IMR-90 (cell line): ENCODE measurements around the gene TLX1. TPM values are rescaled to one million over a fixed set of nuclear protein-coding genes. Genes with fewer than 3 reads are reported as not detected.

Experiments
- ATAC-seq: fragments of 200-7000 bp; cut with Tn5 transposase; 2 replicates; pipeline ENCODE4 v1.9.1; 2020; ENCODE audit warnings: low read depth, mild to moderate bottlenecking, moderate library complexity
- BruUV-seq: library from RNA; stranded (reverse); fragments of 400-500 nt; replicated peaks from 2 replicates; lab custom pipeline; 2021; lab: Mats Ljungman, UMichigan
- CTCF ChIA-PET: fragments of 300-600 bp; formaldehyde crosslinking; extraction: SDS; loops from one replicate; lab custom pipeline; 2021; ENCODE audit warnings: antibody characterized with exemption; lab: Yijun Ruan, JAX
- POLR2A ChIA-PET: fragments of 300-600 bp; sonication (Branson Sonifier 250); formaldehyde crosslinking; loops from one replicate; lab custom pipeline; 2022; ENCODE audit warnings: antibody characterized with exemption; ENCODE audit not compliant: unreplicated experiment; lab: Charles Lee
- DNase-seq: peaks from one replicate; pipeline ENCODE4 v3.0.0; 2013
- H2AFZ ChIP-seq: replicated peaks from 2 replicates; pipeline ENCODE3; 2013; ENCODE audit warnings: low read length, mild to moderate bottlenecking; ENCODE audit not compliant: poor library complexity
- H2AK5ac ChIP-seq: 2 replicates; pipeline ENCODE4 v1.6.1; 2013; ENCODE audit warnings: low read depth, low read length, inconsistent platforms
- H2AK9ac ChIP-seq: replicated peaks from 2 replicates; pipeline ENCODE3; 2013; ENCODE audit warnings: mild to moderate bottlenecking, low read depth, low read length, moderate library complexity; ENCODE audit not compliant: poor library complexity
- H2BK120ac ChIP-seq: 2 replicates; pipeline ENCODE4 v1.6.1; 2013; ENCODE audit warnings: low read depth, low read length, inconsistent platforms
- H2BK15ac ChIP-seq: 3 replicates; pipeline ENCODE4 v1.6.1; 2013; ENCODE audit warnings: low read depth, low read length, inconsistent platforms
- H2BK20ac ChIP-seq: 2 replicates; pipeline ENCODE4 v1.6.1; 2013; ENCODE audit warnings: low read depth, mild to moderate bottlenecking, inconsistent platforms, low read length, moderate library complexity
- H2BK5ac ChIP-seq: 2 replicates; pipeline ENCODE4 v1.6.1; 2013; ENCODE audit warnings: mild to moderate bottlenecking, low read depth, low read length, inconsistent platforms; ENCODE audit not compliant: poor library complexity, severe bottlenecking
- H3K14ac ChIP-seq: replicated peaks from 2 replicates; pipeline ENCODE4 v1.6.1; 2013; ENCODE audit warnings: low read depth, low read length, inconsistent platforms
- H3K18ac ChIP-seq: 2 replicates; pipeline ENCODE4 v1.6.1; 2013; ENCODE audit warnings: low read depth, low read length, control low read depth
- H3K23ac ChIP-seq: 2 replicates; pipeline ENCODE4 v1.6.1; 2013; ENCODE audit warnings: low read depth, low read length, inconsistent platforms
- H3K27ac ChIP-seq: 2 replicates; pipeline ENCODE4 v1.5.1; 2013; ENCODE audit warnings: mild to moderate bottlenecking, control low read depth, low read length; ENCODE audit not compliant: insufficient read depth
- H3K27me3 ChIP-seq: 2 replicates; pipeline ENCODE4 v1.6.1; 2013; ENCODE audit warnings: low read length; ENCODE audit not compliant: control insufficient read depth, insufficient read depth
- H3K36me3 ChIP-seq: 2 replicates; pipeline ENCODE4 v1.6.1; 2013; ENCODE audit warnings: low read length, mixed read lengths; ENCODE audit not compliant: control insufficient read depth, insufficient read depth
- H3K4ac ChIP-seq: 2 replicates; pipeline ENCODE4 v1.6.1; 2013; ENCODE audit warnings: low read depth, low read length, inconsistent platforms
- H3K4me1 ChIP-seq: 2 replicates; pipeline ENCODE4 v1.6.1; 2013; ENCODE audit warnings: low read length, mixed read lengths; ENCODE audit not compliant: control insufficient read depth, insufficient read depth
- H3K4me2 ChIP-seq: 2 replicates; pipeline ENCODE4 v1.6.1; 2013; ENCODE audit warnings: low read depth, mild to moderate bottlenecking, control low read depth, low read length, moderate library complexity
- H3K4me3 ChIP-seq: 2 replicates; pipeline ENCODE4 v1.5.1; 2013; ENCODE audit warnings: low read depth, mild to moderate bottlenecking, control low read depth, low read length, moderate library complexity; ENCODE audit not compliant: insufficient read depth
- H3K56ac ChIP-seq: 2 replicates; pipeline ENCODE4 v1.6.1; 2013; ENCODE audit warnings: low read length, inconsistent platforms; ENCODE audit not compliant: insufficient read depth; ENCODE audit errors: extremely low read depth
- H3K79me1 ChIP-seq, 2 experiments: 2 replicates each; pipeline ENCODE4 v1.6.1; 2013; ENCODE audit warnings: low read length in 2 of 2, inconsistent platforms in 1 of 2, low read depth in 1 of 2
- H3K9ac ChIP-seq: 2 replicates; pipeline ENCODE4 v1.6.1; 2013; ENCODE audit warnings: low read depth, low read length, control low read depth
- H3K9me1 ChIP-seq: 2 replicates; pipeline ENCODE4 v1.6.1; 2013; ENCODE audit warnings: low read length, inconsistent platforms; ENCODE audit not compliant: insufficient read depth
- H3K9me3 ChIP-seq: 2 replicates; pipeline ENCODE4 v1.6.1; 2013; ENCODE audit warnings: low read length; ENCODE audit not compliant: control insufficient read depth, insufficient read depth
- H4K20me1 ChIP-seq: 2 replicates; pipeline ENCODE4 v1.6.1; 2013; ENCODE audit warnings: low read length, inconsistent platforms; ENCODE audit not compliant: insufficient read depth
- H4K5ac ChIP-seq: 2 replicates; pipeline ENCODE4 v1.6.1; 2013; ENCODE audit warnings: mild to moderate bottlenecking, low read depth, low read length, control low read depth
- H4K8ac ChIP-seq, 2 experiments: 2 replicates each; pipeline ENCODE4 v1.6.1; 2013; ENCODE audit warnings: low read depth in 2 of 2, low read length in 2 of 2, control low read depth in 1 of 2, inconsistent platforms in 1 of 2
- H4K91ac ChIP-seq: 2 replicates; pipeline ENCODE4 v1.6.1; 2013; ENCODE audit warnings: low read depth, low read length, inconsistent platforms; ENCODE audit not compliant: insufficient read depth
- BHLHE40 ChIP-seq: fragments of 150-350 bp; IDR thresholded peaks from 2 replicates; pipeline ENCODE4 v1.6.1; 2016; ENCODE audit warnings: mild to moderate bottlenecking, low read depth, low read length
- CEBPB ChIP-seq: IDR thresholded peaks from 2 replicates; pipeline ENCODE4 v1.6.1; 2012; ENCODE audit warnings: low read depth, low read length, improper control_type of control experiment
- CHD1 ChIP-seq: IDR thresholded peaks from 2 replicates; pipeline ENCODE4 v1.6.1; 2012; ENCODE audit warnings: low read depth, low read length, improper control_type of control experiment
- FOS ChIP-seq: fragments of 150-350 bp; IDR thresholded peaks from 2 replicates; pipeline ENCODE4 v1.6.1; 2016; ENCODE audit warnings: low read depth, low read length
- MAFK ChIP-seq: IDR thresholded peaks from 2 replicates; pipeline ENCODE4 v1.6.1; 2012; ENCODE audit warnings: low read depth, low read length, improper control_type of control experiment
- MAZ ChIP-seq: IDR thresholded peaks from 2 replicates; pipeline ENCODE4 v1.6.1; 2012; ENCODE audit warnings: low read depth, mild to moderate bottlenecking, low read length, improper control_type of control experiment, moderate library complexity, borderline replicate concordance
- MXI1 ChIP-seq: IDR thresholded peaks from 2 replicates; pipeline ENCODE4 v1.6.1; 2012; ENCODE audit warnings: low read depth, mild to moderate bottlenecking, low read length, moderate library complexity, borderline replicate concordance
- POLR2A ChIP-seq: IDR thresholded peaks from 2 replicates; pipeline ENCODE4 v1.6.1; 2012; ENCODE audit warnings: mild to moderate bottlenecking, low read depth, low read length
- RFX5 ChIP-seq: IDR thresholded peaks from 2 replicates; pipeline ENCODE4 v1.8.0; 2012; ENCODE audit warnings: low read depth, mild to moderate bottlenecking, low read length, moderate library complexity
- SMC3 ChIP-seq: fragments of 150-350 bp; IDR thresholded peaks from 2 replicates; pipeline ENCODE4 v1.6.1; 2016; ENCODE audit warnings: low read depth, mild to moderate bottlenecking, antibody characterized with exemption, low read length, moderate library complexity
- WGBS, 2 experiments: methylation state at CpG; one replicate each; pipeline versions ENCODE4 v1.1.5 to v1.1.7; 2013; ENCODE audit warnings: missing lambda C conversion rate in 2 of 2; ENCODE audit not compliant: insufficient read length in 1 of 2; ENCODE audit errors: extremely low coverage in 2 of 2; 5-methylcytosine and 5-hydroxymethylcytosine counted together
- dilution Hi-C: fragments of 300-500 bp; cut with HindIII; formaldehyde crosslinking; loops from one replicate; pipeline ENCODE4 v1.14.3; 2018; ENCODE audit warnings: low sequenced_read_pairs; ENCODE audit not compliant: unreplicated experiment
- in situ Hi-C: fragments of 300-500 bp; cut with MboI; formaldehyde crosslinking; loops from 3 replicates; pipeline ENCODE4 v1.14.3; 2019; ENCODE audit warnings: low sequenced_read_pairs, inconsistent platforms, mixed read lengths
- intact Hi-C: fragments of 100-400 bp; cut with micrococcal nuclease; formaldehyde crosslinking; loops from 2 replicates; pipeline ENCODE4 v1.10.0; 2022
- polyA plus RNA-seq, 3 experiments: library from polyadenylated mRNA; depleted of rRNA; stranded (reverse); fragments of >200 nt; gene quantifications; 2 replicates each; pipeline ENCODE4 v1.2.3, GENCODE V29; 2012; ENCODE audit warnings: low replicate concordance in 1 of 3
- total RNA-seq: library from RNA; depleted of rRNA; stranded (reverse); fragments of >200 nt; gene quantifications from 2 replicates; pipeline ENCODE4 v1.2.3, GENCODE V29; 2012
- TF ChIP-seq, protein P1 (sequence below): conservative IDR thresholded peaks from 2 replicates; pipeline ENCODE4 v1.5.1; 2012; ENCODE audit warnings: mild to moderate bottlenecking, low read depth, low read length, improper control_type of control experiment
- TF ChIP-seq, protein P2 (sequence below): fragments of 150-350 bp; IDR thresholded peaks from 2 replicates; pipeline ENCODE4 v1.6.1; 2016; ENCODE audit warnings: low read depth, mild to moderate bottlenecking, low read length, moderate library complexity, borderline replicate concordance
- TF ChIP-seq, protein P3 (sequence below): fragments of 150-350 bp; IDR thresholded peaks from 2 replicates; pipeline ENCODE4 v1.6.1; 2017; ENCODE audit warnings: mild to moderate bottlenecking, antibody characterized with exemption, low read length, low read depth

TLX1 gene
- total and polyA plus RNA-seq, 2 of the 4 experiments (the other 2 are of a cell fraction): not detected

DNA sequence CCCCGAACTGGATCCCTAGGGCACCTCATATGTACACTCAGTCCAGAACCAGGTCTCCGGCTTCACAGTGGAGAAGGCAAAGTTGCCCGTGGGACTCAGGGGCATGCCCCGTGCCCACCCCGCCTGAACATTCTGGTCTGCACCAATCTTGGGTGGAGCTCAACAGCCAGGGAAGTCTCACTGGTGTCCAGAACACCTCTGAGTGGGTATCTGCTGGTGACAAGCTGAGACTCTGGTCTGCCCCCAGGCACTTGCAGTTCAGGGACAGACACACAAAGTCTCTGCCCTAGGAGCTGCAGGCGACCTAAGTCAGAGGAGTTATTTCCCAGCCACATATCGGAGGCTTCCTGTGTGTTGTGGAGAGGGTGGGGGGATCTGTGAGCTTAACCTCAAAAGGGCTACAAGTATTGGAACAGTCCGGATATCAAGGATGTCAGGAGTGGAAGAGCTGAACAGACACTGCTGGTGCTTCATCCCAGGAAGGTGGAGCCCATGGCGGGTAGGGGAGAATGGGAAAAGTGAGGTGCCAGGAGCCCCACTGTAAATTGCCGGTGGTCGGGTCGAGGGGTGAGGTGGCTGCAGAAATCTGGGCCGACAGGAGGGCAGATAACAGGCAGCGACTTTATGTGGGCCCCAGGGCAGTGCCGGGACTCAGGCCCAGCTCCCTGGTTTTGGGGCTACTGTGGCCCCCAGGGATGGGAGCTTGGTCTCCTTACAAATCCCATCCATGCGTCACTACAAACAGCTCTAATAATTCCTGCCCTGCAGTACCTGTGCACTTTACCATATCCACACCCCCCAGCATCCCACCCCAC is 8.6 kb upstream of the TLX1 start:
- no peak overlapping the region for H2AFZ ChIP-seq
- no peak overlapping the region for H2AK9ac ChIP-seq
- peaks cover 94% of the 10 kb centered on the region for H3K27me3 ChIP-seq
- no peak overlapping the region for H2BK5ac ChIP-seq
- H3K79me1 ChIP-seq: no peaks in the 10 kb centered on the region
- H3K4ac ChIP-seq: no peak overlapping the region
- H3K27ac ChIP-seq: no peak overlapping the region
- intact Hi-C loops: no loop called here
- H2BK15ac ChIP-seq: no peak overlapping the region
- no peak for TF ChIP-seq POLR2A
- TF ChIP-seq CEBPB: no peak
- no peak for TF ChIP-seq CHD1
- TF ChIP-seq BHLHE40: no peak
- TF ChIP-seq MAFK: no peak
- TF ChIP-seq, protein P1, sequence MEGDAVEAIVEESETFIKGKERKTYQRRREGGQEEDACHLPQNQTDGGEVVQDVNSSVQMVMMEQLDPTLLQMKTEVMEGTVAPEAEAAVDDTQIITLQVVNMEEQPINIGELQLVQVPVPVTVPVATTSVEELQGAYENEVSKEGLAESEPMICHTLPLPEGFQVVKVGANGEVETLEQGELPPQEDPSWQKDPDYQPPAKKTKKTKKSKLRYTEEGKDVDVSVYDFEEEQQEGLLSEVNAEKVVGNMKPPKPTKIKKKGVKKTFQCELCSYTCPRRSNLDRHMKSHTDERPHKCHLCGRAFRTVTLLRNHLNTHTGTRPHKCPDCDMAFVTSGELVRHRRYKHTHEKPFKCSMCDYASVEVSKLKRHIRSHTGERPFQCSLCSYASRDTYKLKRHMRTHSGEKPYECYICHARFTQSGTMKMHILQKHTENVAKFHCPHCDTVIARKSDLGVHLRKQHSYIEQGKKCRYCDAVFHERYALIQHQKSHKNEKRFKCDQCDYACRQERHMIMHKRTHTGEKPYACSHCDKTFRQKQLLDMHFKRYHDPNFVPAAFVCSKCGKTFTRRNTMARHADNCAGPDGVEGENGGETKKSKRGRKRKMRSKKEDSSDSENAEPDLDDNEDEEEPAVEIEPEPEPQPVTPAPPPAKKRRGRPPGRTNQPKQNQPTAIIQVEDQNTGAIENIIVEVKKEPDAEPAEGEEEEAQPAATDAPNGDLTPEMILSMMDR: no peak
- TF ChIP-seq, protein P2, sequence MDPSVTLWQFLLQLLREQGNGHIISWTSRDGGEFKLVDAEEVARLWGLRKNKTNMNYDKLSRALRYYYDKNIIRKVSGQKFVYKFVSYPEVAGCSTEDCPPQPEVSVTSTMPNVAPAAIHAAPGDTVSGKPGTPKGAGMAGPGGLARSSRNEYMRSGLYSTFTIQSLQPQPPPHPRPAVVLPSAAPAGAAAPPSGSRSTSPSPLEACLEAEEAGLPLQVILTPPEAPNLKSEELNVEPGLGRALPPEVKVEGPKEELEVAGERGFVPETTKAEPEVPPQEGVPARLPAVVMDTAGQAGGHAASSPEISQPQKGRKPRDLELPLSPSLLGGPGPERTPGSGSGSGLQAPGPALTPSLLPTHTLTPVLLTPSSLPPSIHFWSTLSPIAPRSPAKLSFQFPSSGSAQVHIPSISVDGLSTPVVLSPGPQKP: no peak
- TF ChIP-seq MXI1: no peak
- TF ChIP-seq FOS: no peak
- no peak for TF ChIP-seq MAZ
- TF ChIP-seq, protein P3, sequence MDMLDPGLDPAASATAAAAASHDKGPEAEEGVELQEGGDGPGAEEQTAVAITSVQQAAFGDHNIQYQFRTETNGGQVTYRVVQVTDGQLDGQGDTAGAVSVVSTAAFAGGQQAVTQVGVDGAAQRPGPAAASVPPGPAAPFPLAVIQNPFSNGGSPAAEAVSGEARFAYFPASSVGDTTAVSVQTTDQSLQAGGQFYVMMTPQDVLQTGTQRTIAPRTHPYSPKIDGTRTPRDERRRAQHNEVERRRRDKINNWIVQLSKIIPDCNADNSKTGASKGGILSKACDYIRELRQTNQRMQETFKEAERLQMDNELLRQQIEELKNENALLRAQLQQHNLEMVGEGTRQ: no peak
- TF ChIP-seq RFX5: no peak
- TF ChIP-seq SMC3: no peak
- ChIA-PET CTCF (interaction anchor here (1.0 to 1.1 kb wide), 2 partner anchors 20 to 27 kb away, joined by 3 read pairs; no protein-coding TSS in a partner anchor), POLR2A (no interaction called here)
- H3K9me3 ChIP-seq: peaks cover 2% of the 10 kb centered on the region; the same call in 1 of the 2 replicates
- H3K23ac ChIP-seq: no peak overlapping the region
- no peak for ATAC-seq
- H4K20me1 ChIP-seq: 0 out of 2 replicates have a peak, but pooled peaks cover 5% of the 10 kb centered on the region
- no peak overlapping the region for H4K5ac ChIP-seq
- no peak overlapping the region for H3K4me2 ChIP-seq
- 0 out of 2 replicates have a peak, but pooled peaks cover 5% of the 10 kb centered on the region for H3K9me1 ChIP-seq
- WGBS, 2 experiments: 44% methylated on average over 10 of the region's 16 CpGs; no CpG with 5 or more reads in 1 of the 2 experiments
- no TSS peak for BruUV-seq
- dilution Hi-C loops: no loop called here
- in situ Hi-C loops: no loop called here
- H4K91ac ChIP-seq: no peak overlapping the region
- H2BK120ac ChIP-seq: no peak overlapping the region
- H4K8ac ChIP-seq: no peak overlapping the region
- H3K4me1 ChIP-seq: no peaks in the 10 kb centered on the region
- H3K4me3 ChIP-seq: no peak overlapping the region
- no peak for DNase-seq
- H3K36me3 ChIP-seq: no peaks in the 10 kb centered on the region
- no peak overlapping the region for H2AK5ac ChIP-seq
- no peak overlapping the region for H3K9ac ChIP-seq
- H3K56ac ChIP-seq: no peak overlapping the region
- no peak overlapping the region for H3K14ac ChIP-seq
- no peak overlapping the region for H2BK20ac ChIP-seq
- H3K18ac ChIP-seq: no peak overlapping the region
